Inferior parietal cortex (tissue), 1 donor: ENCODE measurements around the gene TSPAN18.

ENCODE experiments used
- DNase-seq: peaks from one replicate; pipeline ENCODE4 v3.0.0-alpha.2; 2016; ENCODE audit errors: extremely low spot score

TSPAN18 gene

GRCh38 chr11:44823006-44823405 lies 96.2 kb downstream of the TSPAN18 start:
- no peak for DNase-seq

GRCh38 chr11:44823868-44824267 lies 97.1 kb downstream of the TSPAN18 start:
- DNase-seq = no peak

GRCh38 chr11:44824300-44824704 lies 97.5 kb downstream of the TSPAN18 start:
- no peak for DNase-seq

GRCh38 chr11:44825058-44825785 lies 98.5 kb downstream of the TSPAN18 start:
- no peak for DNase-seq

GRCh38 chr11:44826922-44827643 lies 100.3 kb downstream of the TSPAN18 start:
- DNase-seq = no peak

GRCh38 chr11:44828296-44828695 lies 101.5 kb downstream of the TSPAN18 start:
- DNase-seq = no peak

- no peak for DNase-seq
Observed at GRCh38 chr11:44829838-44830237, 103.1 kb downstream of the TSPAN18 start.

- DNase-seq = no peak
Observed at GRCh38 chr11:44831605-44832394, 105.0 kb downstream of the TSPAN18 start.

- DNase-seq = no peak
Observed at GRCh38 chr11:44832452-44832851, 105.7 kb downstream of the TSPAN18 start.

GRCh38 chr11:44833221-44833876 lies 106.6 kb downstream of the TSPAN18 start:
- no peak for DNase-seq

GRCh38 chr11:44833877-44834452 lies 107.2 kb downstream of the TSPAN18 start:
- no peak for DNase-seq

- no peak for DNase-seq
Observed at GRCh38 chr11:44834846-44835245, 108.1 kb downstream of the TSPAN18 start.

- no peak for DNase-seq
Observed at GRCh38 chr11:44835296-44835695, 108.5 kb downstream of the TSPAN18 start.

GRCh38 chr11:44835938-44836337 lies 109.2 kb downstream of the TSPAN18 start:
- DNase-seq = no peak

- no peak for DNase-seq
Observed at GRCh38 chr11:44837661-44838060, 110.9 kb downstream of the TSPAN18 start.

GRCh38 chr11:44839458-44840084 lies 112.8 kb downstream of the TSPAN18 start:
- DNase-seq = no peak

- DNase-seq = no peak
Observed at GRCh38 chr11:44840085-44840478, 113.3 kb downstream of the TSPAN18 start.

GRCh38 chr11:44840521-44841251 lies 113.9 kb downstream of the TSPAN18 start:
- DNase-seq = no peak

- no peak for DNase-seq
Observed at GRCh38 chr11:44842220-44842619, 115.5 kb downstream of the TSPAN18 start.

GRCh38 chr11:44846852-44847251 lies 120.1 kb downstream of the TSPAN18 start:
- no peak for DNase-seq
